HepG2 (cell line): Measurements from ENCODE around the gene TMEM14B. TPM values are rescaled to one million over a fixed set of nuclear protein-coding genes. Genes with fewer than 3 reads are reported as not detected.
A peak's percentile ranks its signal among the peaks of the same experiment; 100 is the strongest.

Source experiments
- ATAC-seq: fragments of 200-7000 bp; cut with Tn5 transposase; 3 replicates; pipeline ENCODE4 v1.9.1; 2020; ENCODE audit warnings: mild to moderate bottlenecking, moderate library complexity
- BruUV-seq: library from RNA; stranded (reverse); fragments of 400-500 nt; replicated peaks from 2 replicates; lab custom pipeline; 2021; lab: Mats Ljungman, UMichigan
- CTCF ChIA-PET: fragments of 300-600 bp; formaldehyde crosslinking; extraction: SDS; loops from one replicate; lab custom pipeline; 2021; ENCODE audit warnings: low total read pairs, inconsistent platforms, low intra/inter-chr PET ratio; lab: Yijun Ruan, JAX
- POLR2A ChIA-PET: fragments of 350-600 bp; sonication (Branson Sonifier 250); formaldehyde crosslinking; loops from one replicate; lab custom pipeline; 2020; ENCODE audit warnings: antibody characterized with exemption, inconsistent platforms; lab: Yijun Ruan, JAX
- DNase-seq: peaks from one replicate; pipeline ENCODE4 v3.0.0-alpha.2; 2015; ENCODE audit warnings: low spot score
- FAIRE-seq: peaks from 3 replicates; lab custom pipeline; 2011; peaks lifted over from hg19 to GRCh38; lab: Jason Lieb, UNC
- H2AFZ ChIP-seq: one replicate; pipeline ENCODE4 v1.6.1; 2011; ENCODE audit warnings: low read length, inconsistent platforms
- H3K27ac ChIP-seq: fragments of 300-600 bp; 3 replicates; pipeline ENCODE4 v1.8.0; 2011; ENCODE audit warnings: mixed run types, mild to moderate bottlenecking, mixed read lengths, low read length, inconsistent platforms; ENCODE audit not compliant: insufficient read depth; ENCODE audit errors: extremely low read length
- H3K27me3 ChIP-seq, 2 experiments: fragments of 200-600 bp in 1 of 2; 2 replicates in 1 of 2; 3 replicates in 1 of 2; pipeline versions ENCODE4 v1.6.0 to v1.8.0; 2011; ENCODE audit warnings: low read length in 2 of 2, mild to moderate bottlenecking in 2 of 2, moderate library complexity in 2 of 2, inconsistent platforms in 1 of 2; ENCODE audit not compliant: insufficient read depth in 2 of 2, control insufficient read depth in 1 of 2
- H3K36me3 ChIP-seq, 2 experiments: fragments of 200-600 bp in 1 of 2; replicated peaks in 1 of 2; 2 replicates in 1 of 2; 3 replicates in 1 of 2; pipeline versions ENCODE4 v1.5.1 to v1.8.0; 2011; ENCODE audit warnings: low read length in 2 of 2, inconsistent platforms in 1 of 2; ENCODE audit not compliant: insufficient read depth in 2 of 2, control insufficient read depth in 1 of 2
- H3K4me1 ChIP-seq: 2 replicates; pipeline ENCODE4 v1.5.1; 2012; ENCODE audit warnings: low read length, inconsistent platforms; ENCODE audit not compliant: insufficient read depth
- H3K4me2 ChIP-seq: 2 replicates; pipeline ENCODE4 v1.6.0; 2011; ENCODE audit warnings: low read depth, low read length, inconsistent platforms
- H3K4me3 ChIP-seq, 3 experiments: fragments of 200-600 bp in 1 of 3; sonication (generic), shearing (Covaris generic) in 1 of 3; replicated peaks in 1 of 3; 2 replicates each; pipeline ENCODE4 v1.5.1; 2011 to 2016; ENCODE audit warnings: low read length in 3 of 3, inconsistent platforms in 2 of 3, low read depth in 2 of 3, mild to moderate bottlenecking in 2 of 3, control low read depth in 1 of 3, mixed read lengths in 1 of 3; ENCODE audit not compliant: insufficient read depth in 1 of 3
- H3K79me2 ChIP-seq: one replicate; pipeline ENCODE4 v1.6.1; 2011; ENCODE audit warnings: low read length, inconsistent platforms; ENCODE audit not compliant: insufficient read depth
- H3K9ac ChIP-seq: 2 replicates; pipeline ENCODE4 v1.6.0; 2011; ENCODE audit warnings: mild to moderate bottlenecking, low read depth, low read length, inconsistent platforms; ENCODE audit not compliant: insufficient read depth
- H3K9me3 ChIP-seq: 2 replicates; pipeline ENCODE4 v1.5.1; 2012; ENCODE audit warnings: mild to moderate bottlenecking, low read length
- H4K20me1 ChIP-seq: 2 replicates; pipeline ENCODE4 v1.6.0; 2011; ENCODE audit warnings: inconsistent platforms, mild to moderate bottlenecking, low read length, moderate library complexity; ENCODE audit not compliant: insufficient read depth
- ATF4 ChIP-seq, 2 experiments: fragments of 450-650 bp in 1 of 2; sonication (generic) in 1 of 2; formaldehyde crosslinking; IDR thresholded peaks; 2 replicates each; pipeline versions ENCODE4 v1.5.0 to v1.8.0; 2020 to 2022; ENCODE audit warnings: mild to moderate bottlenecking in 1 of 2, missing genetic modification reagents in 1 of 2
- IRX3 ChIP-seq: sonication (generic); formaldehyde crosslinking; IDR thresholded peaks from 2 replicates; pipeline ENCODE4 v1.8.1; 2023; ENCODE audit warnings: mild to moderate bottlenecking, low read depth, missing genetic modification reagents, borderline replicate concordance
- KDM5B ChIP-seq: sonication (generic); formaldehyde crosslinking; IDR thresholded peaks from 2 replicates; pipeline ENCODE4 v1.4.0; 2020; ENCODE audit warnings: missing genetic modification reagents, mild to moderate bottlenecking, borderline replicate concordance
- NCOA1 ChIP-seq: sonication (generic); formaldehyde crosslinking; IDR thresholded peaks from 2 replicates; pipeline ENCODE4 v1.9.0; 2021; ENCODE audit warnings: missing genetic modification reagents
- NCOR1 ChIP-seq: fragments of 200-600 bp; sonication (generic); IDR thresholded peaks from 2 replicates; pipeline ENCODE4 v1.7.0; 2017; ENCODE audit warnings: antibody characterized with exemption, low read length, borderline replicate concordance
- NFIB ChIP-seq: sonication (generic); formaldehyde crosslinking; IDR thresholded peaks from 2 replicates; pipeline ENCODE4 v1.9.0; 2021; ENCODE audit warnings: missing genetic modification reagents, mild to moderate bottlenecking, borderline replicate concordance
- NFIC ChIP-seq: IDR thresholded peaks from 2 replicates; pipeline ENCODE4 v1.6.1; 2012; ENCODE audit warnings: mild to moderate bottlenecking, low read length, inconsistent platforms
- ONECUT2 ChIP-seq: sonication (generic); formaldehyde crosslinking; IDR thresholded peaks from 2 replicates; pipeline ENCODE4 v1.4.0; 2020; ENCODE audit warnings: missing genetic modification reagents
- PAX8 ChIP-seq: sonication (generic); formaldehyde crosslinking; IDR thresholded peaks from 2 replicates; pipeline ENCODE4 v1.8.0; 2022; ENCODE audit warnings: mild to moderate bottlenecking, missing genetic modification reagents, borderline replicate concordance
- PCBP2 ChIP-seq: fragments of 200-400 bp; formaldehyde crosslinking; optimal IDR thresholded peaks from 2 replicates; pipeline ENCODE3; 2018; ENCODE audit warnings: low read length, low read depth; ENCODE audit not compliant: poor library complexity, severe bottlenecking
- PHB2 ChIP-seq: fragments of 450-650 bp; IDR thresholded peaks from 2 replicates; pipeline ENCODE4 v1.6.1; 2018; ENCODE audit not compliant: partially characterized antibody
- POLR2A ChIP-seq, 2 experiments: IDR thresholded peaks; 2 replicates each; pipeline ENCODE4 v1.6.1; 2011; ENCODE audit warnings: low read depth in 2 of 2, low read length in 2 of 2, mild to moderate bottlenecking in 1 of 2, moderate library complexity in 1 of 2; ENCODE audit not compliant: insufficient read depth in 1 of 2
- SKIL ChIP-seq: sonication (generic); formaldehyde crosslinking; IDR thresholded peaks from 2 replicates; pipeline ENCODE4 v1.8.0; 2022; ENCODE audit warnings: missing genetic modification reagents, mild to moderate bottlenecking, moderate library complexity, borderline replicate concordance
- TEF ChIP-seq: sonication (generic); formaldehyde crosslinking; IDR thresholded peaks from 2 replicates; pipeline ENCODE4 v1.5.0; 2020; ENCODE audit warnings: missing genetic modification reagents
- THAP8 ChIP-seq: sonication (generic); formaldehyde crosslinking; IDR thresholded peaks from 2 replicates; pipeline ENCODE4 v1.5.1; 2020; ENCODE audit warnings: missing genetic modification reagents, mild to moderate bottlenecking, borderline replicate concordance
- TOE1 ChIP-seq: sonication (generic); formaldehyde crosslinking; IDR thresholded peaks from 2 replicates; pipeline ENCODE4 v1.4.0; 2020; ENCODE audit warnings: mild to moderate bottlenecking, missing genetic modification reagents
- XBP1 ChIP-seq: sonication (generic); formaldehyde crosslinking; IDR thresholded peaks from 2 replicates; pipeline ENCODE4 v1.5.0; 2020; ENCODE audit warnings: missing genetic modification reagents
- ZBTB8A ChIP-seq: sonication (generic); formaldehyde crosslinking; IDR thresholded peaks from 2 replicates; pipeline ENCODE4 v1.4.0; 2020; ENCODE audit warnings: mild to moderate bottlenecking, low read depth, missing genetic modification reagents, borderline replicate concordance
- ZNF251 ChIP-seq: sonication (generic); formaldehyde crosslinking; IDR thresholded peaks from 2 replicates; pipeline ENCODE4 v1.9.0; 2021; ENCODE audit warnings: mild to moderate bottlenecking, missing genetic modification reagents
- ZNF468 ChIP-seq: sonication (generic); formaldehyde crosslinking; IDR thresholded peaks from 2 replicates; pipeline ENCODE4 v1.8.0; 2022; ENCODE audit warnings: mild to moderate bottlenecking, moderate library complexity, missing genetic modification reagents
- ZNF713 ChIP-seq: sonication (generic); formaldehyde crosslinking; IDR thresholded peaks from 2 replicates; pipeline ENCODE4 v1.4.0; 2020; ENCODE audit warnings: mild to moderate bottlenecking, missing genetic modification reagents
- WGBS: methylation state at CpG from one replicate; pipeline ENCODE4 v1.1.6; 2017; ENCODE audit warnings: low lambda C conversion rate; 5-methylcytosine and 5-hydroxymethylcytosine counted together
- in situ Hi-C: cut with HindIII; loops from 2 replicates; pipeline ENCODE4 v1.10.0; 2017; ENCODE audit warnings: low pct_unique_long_range_greater_than_20kb; ENCODE audit not compliant: extremely low pct_ligation_motif_present
- intact Hi-C: fragments of 100-400 bp; cut with micrococcal nuclease; formaldehyde crosslinking; loops from one replicate; pipeline ENCODE4 v1.10.0; 2022; ENCODE audit not compliant: unreplicated experiment
- polyA plus RNA-seq, 8 experiments: library from polyadenylated mRNA; depleted of rRNA in 3 of 8; stranded (reverse) in 7 of 8; unstranded in 1 of 8; fragments of >200 nt; fragmentation: Illumina TruSeq in 4 of 8; extraction: Trizol in 4 of 8; gene quantifications; 2 replicates each; pipeline versions ENCODE4 v1.2.1 to v1.2.3, GENCODE V29; 2011 to 2016; ENCODE audit warnings: low read depth in 4 of 8, missing spikeins in 1 of 8, mixed read lengths in 1 of 8; ENCODE audit not compliant: insufficient read depth in 1 of 8
- total RNA-seq, 5 experiments: library from RNA; depleted of rRNA; stranded (reverse); fragments of >200 nt; fragmentation: Illumina TruSeq; extraction: Trizol; gene quantifications; 2 replicates each; pipeline ENCODE4 v1.2.3, GENCODE V29; 2016; ENCODE audit warnings: low read depth in 1 of 5

Gene TMEM14B
- total and polyA plus RNA-seq, 2 of the 13 experiments (the other 11 are each of a cell fraction or from before 2014, with no cell fraction given), result 133 to 200 TPM

- Histone ChIP-seq H3K27me3 (no peaks in the 10 kb centered on the region), H4K20me1 (no peaks in the 10 kb centered on the region), H3K9me3 (peaks cover 15% of the 10 kb centered on the region), H3K36me3 (peaks cover 7 to 14% of the 10 kb centered on the region in 2 experiments), H3K27ac (peak overlapping the region; percentile 95), H3K9ac (peak overlapping the region; percentile 90), H3K79me2 (peaks cover 25% of the 10 kb centered on the region), H2AFZ (peak overlapping the region; percentile 49), H3K4me3 (peak overlapping the region; percentile 46 to 78 (median 49); a peak in 5 of 6 replicates), H3K4me2 (peak overlapping the region; percentile 84), H3K4me1 (peaks cover 34% of the 10 kb centered on the region)
- 2% methylated on average over 6 of the region's 6 CpGs for WGBS
- FAIRE-seq, result no peak
- POLR2A ChIA-PET, result interaction anchor here (0.7 to 6.6 kb wide), 18 partner anchors 11 to 479 kb away, joined by 3 to 332 read pairs (median 12); partner anchors contain the start of genes C6orf52, GCNT2, PAK1IP1 and SMIM13
- ATAC-seq, result no peak
- no TSS peak for BruUV-seq
- intact Hi-C loops, result loop anchor here (1.0 to 2.0 kb wide), 3 partner anchors 70 to 344 kb away; no protein-coding TSS in a partner anchor
- CTCF ChIA-PET, result no interaction called here
- in situ Hi-C loops, result no loop called here
- DNase-seq, result no peak
- no peak for TF ChIP-seq ZNF713 (CRISPR knock-in tag)
- no peak for TF ChIP-seq PHB2
- TF ChIP-seq NCOA1 (CRISPR knock-in tag), result 0 out of 2 replicates have a peak, but pooled peaks have one; percentile 34
- TF ChIP-seq KDM5B (CRISPR knock-in tag), result peak; percentile 80; the same call in 1 of the 2 replicates
- TF ChIP-seq NFIC, result no peak
- TF ChIP-seq PCBP2, result peak; percentile 17
- 0 out of 2 replicates have a peak, but pooled peaks have one; percentile 1 for TF ChIP-seq IRX3
- TF ChIP-seq ZBTB8A (CRISPR knock-in tag), result peak; percentile 81; the same call in 1 of the 2 replicates
- peak; percentile 29; the same call in 1 of the 2 replicates for TF ChIP-seq PAX8 (CRISPR knock-in tag)
- peak in 1 of 2 experiments; percentile 6; a peak in 1 of 4 replicates for TF ChIP-seq ATF4 (CRISPR knock-in tag; IDR thresholded peaks at IDR 0.05)
- peak; percentile 75; the same call in 1 of the 2 replicates for TF ChIP-seq XBP1
- no peak for TF ChIP-seq ZNF468 (CRISPR knock-in tag)
- 0 out of 2 replicates have a peak, but pooled peaks have one; percentile 6 for TF ChIP-seq ONECUT2
- TF ChIP-seq ZNF251 (CRISPR knock-in tag), result 0 out of 2 replicates have a peak, but pooled peaks have one; percentile 75
- TF ChIP-seq THAP8 (CRISPR knock-in tag), result 0 out of 2 replicates have a peak, but pooled peaks have one; percentile 55
- TF ChIP-seq POLR2A (IDR thresholded peaks at IDR 0.05; ENCODE audit: insufficient read depth in 1 of 2, low read depth in 2 of 2, low read length in 2 of 2), result peak in 1 of 2 experiments; percentile 17; a peak in 1 of 4 replicates
- peak; percentile 23; the same call in 1 of the 2 replicates for TF ChIP-seq NCOR1
- TF ChIP-seq TOE1 (CRISPR knock-in tag), result peak; percentile 18; the same call in 1 of the 2 replicates
- TF ChIP-seq SKIL (CRISPR knock-in tag), result no peak
- TF ChIP-seq TEF, result 0 out of 2 replicates have a peak, but pooled peaks have one; percentile 25
- 0 out of 2 replicates have a peak, but pooled peaks have one; percentile 89 for TF ChIP-seq NFIB (CRISPR knock-in tag)
Observed at GRCh38 chr6:10722570-10722819, 25.1 kb upstream of the TMEM14B start.
